Activated T-helper 9 cell treated with anti-CD3 and anti-CD28 coated beads, Interleukin-2, amount 50 U/mL, for 16 hours (primary cell): ENCODE results near the gene RWDD2A.
A peak's percentile ranks its signal among the peaks of the same experiment; 100 is the strongest.
"Not testable (repeated sequence)": the region's sequence is repeated elsewhere in the genome, so short reads cannot be mapped to it uniquely, and the experiment has no call there.

Experiments
- DNase-seq: peaks from one replicate; pipeline ENCODE4 v3.0.0-alpha.2; 2020; ENCODE audit warnings: low read depth

The RWDD2A gene

DNA sequence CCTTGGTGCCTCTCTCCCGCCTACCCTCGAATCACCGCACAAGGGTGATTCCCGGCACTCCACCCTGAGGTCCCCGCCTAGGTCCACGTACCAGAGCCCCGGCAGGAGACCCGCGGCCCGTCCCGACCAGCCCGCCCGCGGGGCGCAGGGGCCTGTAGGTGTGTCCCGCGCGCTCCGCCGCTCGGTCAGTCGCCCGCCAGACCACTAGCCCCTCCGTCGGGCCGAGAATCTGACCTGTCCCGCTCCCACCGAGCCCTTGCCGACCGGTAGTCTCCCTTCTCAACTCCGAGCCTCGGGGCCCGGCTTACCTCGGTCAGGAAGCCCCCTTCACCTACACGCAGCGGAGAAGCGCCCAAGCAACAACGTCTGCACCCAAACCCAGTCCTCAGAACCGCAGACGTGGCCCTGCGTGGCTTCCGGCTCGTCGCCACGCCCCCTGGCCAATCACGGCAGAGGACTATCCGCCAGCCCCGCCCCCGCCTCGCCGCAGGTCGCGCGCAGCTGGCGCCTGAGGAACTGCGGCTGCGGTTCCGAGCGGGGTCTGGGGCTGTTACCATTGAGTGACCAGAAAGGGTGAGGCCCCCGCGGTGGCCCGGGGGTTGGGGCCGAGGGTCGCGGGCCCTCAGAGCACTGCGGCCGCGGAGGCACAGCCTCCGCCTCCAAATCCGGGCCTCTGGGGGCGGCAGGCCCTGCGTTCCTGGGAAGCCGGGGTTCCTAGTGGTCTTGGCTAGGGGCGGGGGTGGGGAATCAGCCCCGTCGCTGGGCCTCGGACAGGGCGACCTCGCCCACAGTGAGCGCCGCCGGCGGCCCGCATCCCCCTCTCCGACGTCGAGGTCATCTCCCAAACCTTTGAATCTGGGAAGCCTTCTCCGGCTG, at the start of gene RWDD2A, which contains the start of gene PGM3:
Gene RWDD2A (plus strand): TSS at position 487 of the 876 bp plus-strand sequence. CDS start 1,095 bp downstream, outside the sequence.
Gene PGM3 (minus strand): TSS at position 395 of the 876 bp plus-strand sequence. CDS start 2,253 bp downstream, outside the sequence.
- peak; percentile 85 for DNase-seq

DNA sequence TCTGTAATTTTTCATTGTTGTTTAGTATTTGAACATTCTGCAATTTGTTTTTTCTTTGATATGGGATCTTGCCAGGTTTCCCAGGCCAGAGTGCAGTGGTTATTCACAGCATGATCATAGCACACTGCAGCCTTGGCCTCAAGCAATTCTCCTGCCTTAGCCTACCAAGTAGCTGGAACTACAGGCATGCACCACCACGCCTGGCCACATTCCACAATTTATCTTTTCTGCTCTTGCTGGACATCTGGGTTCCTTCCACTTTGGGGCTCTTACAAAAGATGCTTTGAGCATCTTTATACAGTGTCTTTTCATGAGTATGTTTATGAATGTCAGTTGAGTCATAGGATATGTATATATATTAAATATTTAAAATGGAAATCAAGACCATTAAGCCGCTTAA, 42.0 kb upstream of the RWDD2A start:
- no peak for DNase-seq

DNA sequence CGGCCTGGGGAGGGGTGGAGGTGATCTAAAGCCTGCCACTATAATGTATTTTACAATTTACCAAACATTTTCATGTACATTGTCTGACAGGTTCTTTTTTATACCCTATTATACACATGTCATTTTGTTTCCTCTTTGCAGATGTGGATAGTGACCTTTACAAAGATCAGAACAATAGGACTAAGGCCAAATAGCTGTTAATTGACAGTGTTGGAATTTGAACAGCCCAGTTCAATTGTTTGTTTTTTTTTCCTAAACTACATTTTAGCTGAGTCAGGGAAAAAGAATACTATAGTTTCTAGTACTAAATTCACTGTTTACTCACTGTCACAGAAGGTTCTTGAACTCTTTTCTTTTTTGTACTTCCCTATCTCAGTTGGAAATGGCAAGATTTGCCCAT, 40.2 kb upstream of the RWDD2A start:
- DNase-seq, result no peak

DNA sequence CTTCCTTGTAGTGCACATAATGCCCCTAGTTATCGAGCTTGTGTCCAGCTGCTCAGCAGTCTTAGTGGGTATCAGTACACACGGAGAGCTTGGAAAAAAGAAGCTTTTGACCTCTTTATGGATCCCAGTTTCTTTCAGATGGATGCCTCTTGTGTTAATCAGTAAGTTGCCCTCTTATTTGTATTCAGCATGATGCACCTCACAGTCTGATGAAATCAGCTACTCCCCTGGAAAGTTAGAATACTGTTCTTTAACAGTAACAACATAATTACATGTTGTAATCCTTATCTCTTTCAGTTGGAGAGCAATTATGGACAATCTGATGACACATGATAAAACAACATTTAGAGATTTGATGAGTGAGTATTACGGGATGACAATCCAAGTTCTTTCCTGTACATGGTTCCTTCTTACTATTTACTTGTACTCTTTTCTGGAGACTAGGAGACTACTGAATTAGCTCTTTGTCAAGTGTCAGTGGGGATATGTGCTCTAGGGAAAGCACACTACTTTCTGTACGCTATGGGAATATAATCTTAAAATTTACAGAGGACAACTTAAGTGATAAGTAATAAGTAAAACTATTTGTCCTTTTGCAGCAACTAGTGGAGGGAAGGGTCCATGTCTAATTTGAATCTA, 39.2 kb upstream of the RWDD2A start:
- no peak for DNase-seq

DNA sequence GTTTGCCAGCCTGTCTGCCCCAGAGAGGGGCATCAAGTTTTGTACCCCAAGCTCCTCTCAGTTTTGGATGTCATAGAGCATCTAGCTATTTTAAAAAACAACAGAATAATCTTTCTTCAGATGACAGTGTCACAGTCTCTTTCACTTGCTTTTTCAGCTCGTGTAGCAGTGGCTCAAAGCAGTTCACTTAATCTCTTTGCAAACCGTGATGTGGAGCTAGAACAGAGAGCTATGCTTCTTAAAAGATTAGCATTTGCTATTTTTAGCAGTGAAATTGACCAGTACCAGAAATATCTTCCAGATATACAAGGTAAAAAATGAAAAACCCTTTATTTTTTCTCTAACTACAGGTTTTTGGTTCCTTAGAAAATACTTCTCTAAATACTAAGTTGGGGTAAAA, 37.4 kb upstream of the RWDD2A start:
- no peak for DNase-seq

DNA sequence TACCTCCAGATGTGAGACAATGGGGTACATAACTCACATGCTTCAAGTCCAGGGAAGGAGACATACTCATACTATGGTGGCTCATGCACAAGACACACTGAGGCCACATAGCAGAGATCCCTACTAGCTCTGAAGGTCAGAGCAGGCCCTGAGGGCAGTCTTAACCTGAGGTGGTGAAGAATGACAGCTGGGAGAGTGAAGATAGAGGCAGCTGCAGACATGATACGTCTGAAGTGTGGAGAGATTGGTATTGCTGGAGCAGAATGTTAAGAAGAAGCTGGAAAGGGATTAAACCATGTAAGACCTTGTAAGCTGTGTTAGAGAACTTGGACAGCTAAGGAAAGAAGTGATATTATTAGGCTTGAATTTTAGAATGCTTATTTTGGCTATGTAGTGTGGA, 33.0 kb upstream of the RWDD2A start:
- DNase-seq, result no peak

DNA sequence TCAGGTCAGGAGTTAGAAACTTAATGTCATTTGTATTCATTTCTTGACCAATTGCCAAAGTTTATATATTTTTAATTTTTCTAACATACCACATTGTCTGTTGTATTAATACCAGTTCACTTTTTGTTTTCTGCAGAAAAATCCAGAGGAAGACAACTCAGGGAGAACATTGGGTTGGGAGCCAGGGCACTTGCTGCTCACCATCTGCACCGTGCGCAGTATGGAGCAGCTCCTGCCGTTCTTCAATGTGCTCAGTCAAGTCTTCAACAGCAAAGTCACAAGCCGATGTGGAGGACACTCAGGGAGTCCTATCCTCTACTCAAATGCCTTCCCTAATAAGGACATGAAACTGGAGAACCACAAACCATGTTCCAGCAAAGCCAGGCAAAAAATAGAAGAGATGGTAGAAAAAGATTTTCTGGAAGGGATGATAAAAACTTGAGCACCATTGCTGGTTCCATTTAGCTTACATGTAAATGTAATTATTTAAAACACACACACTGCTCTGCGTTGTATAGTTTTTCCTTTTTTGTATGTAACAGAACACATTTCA, 25.4 kb upstream of the RWDD2A start:
- DNase-seq, result no peak

DNA sequence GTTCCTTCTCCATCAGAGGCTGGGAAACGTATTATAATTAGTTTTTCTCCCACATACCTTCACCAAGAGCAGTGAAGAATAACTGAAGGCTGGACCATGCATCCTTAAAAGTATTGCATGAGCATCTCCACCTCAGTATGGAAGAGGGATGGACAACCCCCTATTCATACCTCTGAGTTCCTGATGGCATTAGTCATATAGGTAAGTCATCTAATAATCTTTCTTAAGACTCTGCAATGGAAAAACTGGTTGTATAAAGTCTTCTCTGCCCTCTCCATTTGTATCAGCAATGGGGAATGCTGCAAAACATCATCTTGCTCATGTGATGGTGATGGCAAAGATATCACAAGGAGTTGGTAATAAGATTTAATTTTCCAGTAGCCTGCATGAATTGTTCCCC, 24.6 kb upstream of the RWDD2A start:
- DNase-seq, result no peak

DNA sequence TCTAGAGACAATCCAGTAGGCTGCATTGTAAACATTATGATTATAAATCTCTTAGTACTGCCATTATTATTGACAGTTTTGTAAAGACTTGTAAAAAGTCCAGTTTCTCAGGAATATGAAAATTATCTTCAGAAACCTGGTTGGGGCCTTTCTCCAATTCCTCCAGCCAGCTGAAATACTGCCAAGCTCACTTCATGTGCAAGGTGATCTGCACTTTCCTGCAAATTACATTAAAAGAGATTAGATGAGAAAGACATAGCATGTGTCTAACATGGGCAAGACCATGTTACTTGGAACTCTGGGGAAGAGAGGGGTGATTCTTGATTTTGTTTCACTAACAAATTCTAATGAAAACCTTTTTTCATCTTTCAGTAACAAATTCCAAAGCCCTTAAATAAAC, 24.1 kb upstream of the RWDD2A start:
- DNase-seq, result no peak

DNA sequence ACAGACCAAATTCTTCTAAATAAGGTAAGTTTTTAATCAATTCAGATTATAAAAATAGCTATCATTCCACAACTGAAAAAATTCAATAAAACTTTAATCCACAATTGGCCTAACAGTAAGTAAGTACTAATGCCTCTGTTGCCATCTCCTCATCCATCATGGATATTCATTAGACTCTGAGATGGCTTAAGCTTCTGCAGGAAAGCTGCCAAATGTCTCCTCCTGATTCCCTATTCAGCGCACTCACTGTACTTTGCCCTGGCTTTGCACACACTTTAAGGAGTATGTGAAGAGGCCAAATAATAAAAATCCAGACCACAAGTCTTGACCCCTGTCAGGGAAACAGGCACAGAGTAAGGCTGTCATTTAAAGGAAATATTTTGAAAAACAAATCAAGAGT, 23.6 kb upstream of the RWDD2A start:
- no peak for DNase-seq

DNA sequence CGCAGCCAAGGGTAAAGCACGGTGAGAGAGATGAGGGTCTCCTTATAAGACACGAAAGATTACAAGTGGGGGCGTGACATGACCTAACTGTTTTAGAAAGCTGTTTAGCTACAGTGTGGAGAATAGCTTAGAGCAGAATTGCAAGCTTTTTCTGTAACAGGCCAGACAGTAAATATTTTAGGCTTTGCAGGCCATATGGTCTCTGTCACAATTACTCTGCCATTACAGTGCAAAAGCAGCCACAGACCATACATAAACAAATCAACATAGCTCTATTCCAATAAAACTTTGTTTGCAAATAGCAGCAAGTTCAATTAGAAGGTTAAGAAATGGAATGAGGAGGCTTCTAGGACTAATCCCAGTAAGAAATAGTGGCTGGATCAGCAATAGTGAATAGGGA, 16.9 kb upstream of the RWDD2A start:
- no peak for DNase-seq

DNA sequence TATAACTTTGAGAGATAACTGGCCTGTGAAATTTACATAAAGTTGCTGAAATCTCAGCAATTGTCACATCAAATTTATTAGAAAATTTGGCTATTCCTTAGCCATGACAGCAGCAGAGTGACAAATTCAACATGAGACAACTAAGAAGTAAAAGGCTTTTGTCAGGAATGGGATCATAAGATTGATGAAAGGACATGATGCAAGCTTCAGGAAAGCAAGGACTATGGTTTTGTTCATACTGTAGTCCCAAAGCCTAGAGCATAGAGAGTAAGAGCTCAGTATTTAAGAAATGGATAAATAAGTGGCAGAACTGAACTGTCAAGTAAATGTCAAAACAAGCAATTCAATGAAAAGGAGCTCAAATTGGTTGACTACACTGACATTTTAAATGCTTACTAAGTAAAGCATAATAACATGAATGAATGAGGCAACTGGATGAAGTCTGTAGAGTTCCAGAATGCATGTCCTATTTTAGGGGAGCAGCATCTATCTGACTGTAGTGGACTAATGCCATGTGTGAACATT, 12.7 kb upstream of the RWDD2A start:
- no peak for DNase-seq

DNA sequence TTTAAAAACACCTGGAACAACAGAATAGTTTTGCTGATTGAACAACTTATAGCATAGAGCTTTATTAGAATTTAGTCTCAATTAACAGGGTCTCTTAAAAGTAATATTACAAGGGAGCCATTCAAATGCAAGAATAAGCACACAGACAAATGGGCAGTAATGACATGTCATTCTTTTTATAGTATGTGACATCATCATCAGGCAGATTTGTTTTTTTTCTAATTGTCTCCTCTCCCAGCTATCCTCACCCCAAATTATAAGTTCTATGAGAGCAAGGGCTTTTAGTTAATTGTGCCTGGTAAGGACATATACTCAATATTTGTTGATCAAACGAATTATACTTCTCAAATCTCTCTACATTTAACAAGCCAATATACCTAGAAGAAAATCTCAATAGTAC, 11.0 kb upstream of the RWDD2A start:
- no peak for DNase-seq

DNA sequence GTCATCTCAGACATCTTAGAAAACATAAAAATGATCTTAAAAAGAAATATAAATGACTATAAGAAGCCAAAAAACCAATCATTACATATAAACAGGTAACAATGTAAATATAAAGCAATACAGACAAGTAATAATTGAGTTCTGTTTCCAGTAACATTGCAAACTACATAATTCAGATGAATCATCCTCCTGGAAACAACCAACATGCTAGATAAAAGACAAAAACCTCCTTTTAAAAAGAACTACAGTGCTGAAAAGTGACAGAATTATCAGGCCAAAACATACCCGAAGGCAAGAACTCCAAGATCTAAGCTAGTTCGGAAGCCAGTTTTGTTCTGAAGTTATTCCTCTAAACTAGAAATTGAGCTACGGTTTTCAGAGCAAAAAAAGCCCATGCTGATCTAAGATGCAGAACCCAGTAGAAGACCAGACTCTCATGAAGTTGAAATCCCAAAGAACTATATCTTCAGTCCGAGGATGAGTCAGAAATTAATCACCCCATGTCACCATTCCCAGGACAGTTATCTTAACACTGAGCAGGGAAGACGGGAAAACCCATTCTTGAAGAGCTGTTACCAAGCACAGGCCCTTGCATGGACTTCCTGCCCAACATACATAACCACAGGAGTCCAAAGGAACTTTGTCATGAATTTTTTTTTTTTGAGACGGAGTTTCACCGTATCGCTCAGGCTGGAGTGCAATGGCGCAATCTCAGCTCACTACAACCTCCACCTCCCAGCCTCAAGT, 9.9 kb upstream of the RWDD2A start:
- no peak for DNase-seq

DNA sequence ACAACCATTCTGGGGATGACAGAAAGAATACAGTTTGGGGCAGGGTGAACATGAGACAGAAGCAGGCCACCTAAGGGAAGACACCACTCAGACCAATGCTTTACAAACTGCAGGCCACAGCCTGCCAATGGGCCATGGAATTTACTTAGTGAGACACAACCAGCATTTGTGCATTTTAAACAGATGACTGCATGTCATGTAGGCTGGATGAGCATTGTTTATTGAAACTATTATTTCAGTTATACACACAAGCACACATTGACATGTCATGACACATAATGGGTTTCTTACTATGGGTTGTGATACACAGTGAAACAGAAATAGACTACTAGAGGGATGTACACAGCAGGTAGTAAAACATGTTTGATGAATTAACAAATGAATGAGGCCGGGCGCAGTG, 8.1 kb upstream of the RWDD2A start:
- DNase-seq, result no peak

DNA sequence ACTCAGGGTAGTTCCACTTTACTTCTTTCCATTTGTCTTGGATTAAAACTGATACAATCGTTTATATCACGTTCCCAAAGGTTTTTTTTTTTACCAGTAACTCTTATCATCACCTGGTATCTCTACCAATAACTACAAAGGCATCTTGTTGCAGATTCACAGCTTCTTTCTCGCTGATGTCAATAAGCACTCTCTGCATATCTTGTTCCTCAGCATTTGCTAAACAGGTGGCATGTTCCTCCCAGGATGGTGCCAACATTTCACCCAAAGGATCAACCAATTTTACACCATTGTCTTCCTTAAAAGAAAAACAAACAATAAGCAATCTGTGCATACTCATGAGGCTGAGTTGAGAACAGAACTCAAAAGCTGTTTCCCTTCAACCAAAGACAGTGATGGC, 4.7 kb upstream of the RWDD2A start:
- no peak for DNase-seq

DNA sequence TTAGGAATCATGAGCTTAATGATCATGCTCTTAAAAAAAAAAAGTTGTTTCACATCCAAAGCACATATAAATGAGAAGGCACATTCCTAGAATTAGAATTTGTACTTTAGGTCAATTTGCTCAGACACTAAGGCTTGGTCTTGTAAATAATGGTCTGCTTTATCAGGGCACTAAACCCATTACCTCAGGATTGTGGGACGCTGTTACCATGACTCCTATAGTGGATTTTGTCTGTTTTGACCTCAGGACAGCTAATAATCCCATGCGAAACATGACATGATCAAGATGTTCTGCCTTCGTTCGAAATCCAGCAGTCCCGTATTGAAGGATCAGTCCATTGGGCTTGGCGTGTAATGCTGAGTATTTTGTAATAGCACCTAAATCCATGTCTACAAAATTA, 2.5 kb upstream of the RWDD2A start:
- DNase-seq, result no peak

DNA sequence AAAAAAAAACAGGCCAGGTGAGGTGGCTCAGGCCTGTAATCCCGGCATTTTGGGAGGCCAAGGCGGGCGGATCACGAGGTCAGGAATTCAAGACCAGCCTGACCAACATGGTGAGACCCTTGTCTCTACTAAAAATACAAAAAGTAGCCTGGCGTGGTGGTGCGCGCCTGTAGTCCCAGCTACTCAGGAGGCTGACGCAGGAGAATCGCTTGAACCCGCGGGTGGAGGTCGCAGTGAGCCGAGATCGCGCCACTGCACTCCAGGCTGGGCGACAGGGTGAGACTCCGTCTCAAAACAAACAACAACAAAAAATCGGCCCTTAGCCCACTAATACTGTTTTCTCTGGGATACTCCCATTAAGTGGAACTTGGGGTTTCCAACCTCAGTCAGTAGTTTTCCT, 1.2 kb upstream of the RWDD2A start:
- DNase-seq, result not testable (repeated sequence)

DNA sequence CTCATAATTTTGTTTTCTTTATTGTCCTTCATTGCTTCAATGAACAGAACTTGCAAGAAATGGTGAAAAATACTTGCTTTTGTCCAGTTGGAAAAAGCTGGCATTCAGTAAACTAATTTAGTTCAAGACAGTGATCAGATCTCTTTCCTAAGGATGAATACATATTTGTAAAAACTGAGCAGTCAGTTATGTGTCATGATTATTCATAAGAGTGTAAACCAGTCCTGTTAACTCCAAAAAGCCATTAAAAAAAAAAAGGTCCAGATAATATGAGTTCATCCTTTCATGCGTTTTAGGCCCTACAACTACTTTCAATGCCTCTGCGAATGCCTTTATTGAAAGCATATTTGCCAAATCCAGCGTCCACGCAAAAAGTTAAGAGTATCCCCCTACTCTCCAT, 701 bp upstream of the RWDD2A start:
- DNase-seq, result no peak

DNA sequence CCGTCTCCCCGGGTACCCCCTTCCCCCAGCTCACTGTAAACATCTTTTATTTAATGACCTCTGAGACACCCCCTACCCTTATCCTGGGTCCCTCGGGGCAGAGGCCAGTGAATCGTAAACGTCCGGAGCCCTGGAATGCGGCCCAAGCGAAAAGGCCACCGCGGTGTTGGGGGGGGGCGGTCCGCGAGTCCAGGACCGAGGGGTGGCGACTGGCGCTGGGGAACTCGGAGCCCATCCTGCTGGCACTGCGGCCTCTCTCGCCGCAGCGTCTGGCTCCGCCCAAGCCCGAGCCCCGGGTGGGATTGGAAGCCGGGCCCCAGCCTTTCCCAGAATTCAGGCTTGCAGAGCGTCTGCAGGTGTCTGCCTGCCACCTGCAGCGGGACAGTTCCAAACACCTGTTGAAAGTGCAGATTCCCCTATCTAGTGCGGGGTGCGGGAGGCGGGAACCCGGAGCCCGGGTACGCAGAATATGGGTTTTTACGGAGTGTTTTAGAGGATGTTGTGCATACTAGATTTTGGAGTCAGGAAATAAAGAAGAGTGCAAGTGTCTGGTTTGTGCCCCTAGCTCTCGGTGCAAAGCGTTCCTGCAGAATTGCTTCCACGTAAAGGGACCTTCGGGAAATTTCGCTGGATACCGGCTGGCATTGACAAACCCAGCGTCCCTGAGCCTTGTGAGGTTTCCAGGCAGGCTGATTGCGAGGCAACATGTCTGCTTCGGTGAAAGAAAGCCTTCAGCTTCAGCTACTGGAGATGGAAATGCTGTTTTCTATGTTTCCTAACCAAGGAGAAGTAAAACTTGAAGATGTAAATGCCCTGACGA, 800 bp downstream of the RWDD2A start:
- DNase-seq, result peak; percentile 11

DNA sequence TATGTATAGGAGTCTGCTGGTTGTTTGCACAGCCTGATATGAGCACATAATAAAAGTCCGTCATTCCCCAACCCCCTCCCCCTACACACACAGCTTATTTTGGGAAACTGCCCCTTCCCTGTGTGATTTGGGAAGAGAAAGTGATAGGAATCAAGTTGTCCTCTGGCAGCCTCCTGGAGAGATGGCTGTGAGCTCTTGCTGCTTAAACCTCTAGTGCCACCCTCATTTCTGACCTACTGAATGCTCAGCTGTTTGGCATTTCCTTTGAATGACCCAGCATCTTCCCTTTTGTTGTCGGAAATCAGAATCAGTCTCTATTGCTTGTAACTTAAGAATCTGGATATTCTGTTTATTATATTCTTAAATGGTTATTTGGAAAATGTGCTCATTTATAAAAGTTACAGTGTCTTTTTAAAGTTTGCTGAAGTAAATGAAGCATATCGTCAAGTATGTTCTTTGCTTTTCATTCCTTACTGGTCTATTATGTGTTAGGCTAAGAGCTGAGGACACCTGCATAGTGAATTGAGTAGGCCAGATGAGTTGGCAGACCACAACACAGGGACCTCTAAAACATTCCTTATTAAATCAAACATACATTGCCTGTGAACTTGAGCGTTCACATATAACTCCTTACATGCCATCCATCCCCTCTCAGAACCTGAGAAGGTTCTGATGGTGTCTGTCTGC, 5.5 kb downstream of the RWDD2A start:
- DNase-seq, result no peak
